Measurements from ENCODE around the gene BLTP3A.

DNA sequence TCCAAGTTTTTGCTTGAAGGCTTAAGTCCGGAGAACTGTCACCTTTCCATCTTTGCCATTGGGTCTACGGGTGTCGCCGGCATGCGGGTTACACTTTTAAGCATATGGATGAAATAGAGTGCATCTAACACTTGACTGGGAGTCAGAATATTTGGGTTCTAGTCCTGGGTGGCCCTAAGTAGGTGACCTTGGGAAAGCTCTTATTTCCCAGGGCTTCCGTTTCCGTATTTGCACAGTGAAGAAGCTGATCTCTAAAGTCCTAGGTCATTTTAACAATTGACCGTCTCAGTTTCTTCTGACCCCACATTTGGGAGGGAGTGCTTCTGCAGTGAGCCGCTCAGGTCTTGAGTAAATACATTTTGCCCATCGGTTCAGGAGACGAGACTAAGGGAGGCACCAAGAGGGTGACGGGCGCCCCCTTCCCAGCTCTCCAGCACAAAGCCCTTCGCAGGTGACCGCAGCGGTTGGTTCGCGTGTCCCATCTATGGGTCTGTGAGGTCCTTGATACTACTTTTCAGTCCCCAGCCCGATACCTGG, 651 bp upstream of the BLTP3A start:
- TF ChIP-seq POLR2A (IDR thresholded peaks at IDR 0.05; ENCODE audit: extremely low read depth, insufficient read length): no peak
- TF ChIP-seq, protein P1, sequence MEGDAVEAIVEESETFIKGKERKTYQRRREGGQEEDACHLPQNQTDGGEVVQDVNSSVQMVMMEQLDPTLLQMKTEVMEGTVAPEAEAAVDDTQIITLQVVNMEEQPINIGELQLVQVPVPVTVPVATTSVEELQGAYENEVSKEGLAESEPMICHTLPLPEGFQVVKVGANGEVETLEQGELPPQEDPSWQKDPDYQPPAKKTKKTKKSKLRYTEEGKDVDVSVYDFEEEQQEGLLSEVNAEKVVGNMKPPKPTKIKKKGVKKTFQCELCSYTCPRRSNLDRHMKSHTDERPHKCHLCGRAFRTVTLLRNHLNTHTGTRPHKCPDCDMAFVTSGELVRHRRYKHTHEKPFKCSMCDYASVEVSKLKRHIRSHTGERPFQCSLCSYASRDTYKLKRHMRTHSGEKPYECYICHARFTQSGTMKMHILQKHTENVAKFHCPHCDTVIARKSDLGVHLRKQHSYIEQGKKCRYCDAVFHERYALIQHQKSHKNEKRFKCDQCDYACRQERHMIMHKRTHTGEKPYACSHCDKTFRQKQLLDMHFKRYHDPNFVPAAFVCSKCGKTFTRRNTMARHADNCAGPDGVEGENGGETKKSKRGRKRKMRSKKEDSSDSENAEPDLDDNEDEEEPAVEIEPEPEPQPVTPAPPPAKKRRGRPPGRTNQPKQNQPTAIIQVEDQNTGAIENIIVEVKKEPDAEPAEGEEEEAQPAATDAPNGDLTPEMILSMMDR (IDR thresholded peaks at IDR 0.05; ENCODE audit: low read depth, low read length): peak; percentile 33
